HepG2 (cell line): ENCODE results near the gene PTPN14. TPM values are rescaled to one million over a fixed set of nuclear protein-coding genes. Genes with fewer than 3 reads are reported as not detected.

Experiments used
- ARID4A ChIP-seq: sonication (generic); formaldehyde crosslinking; IDR thresholded peaks from 2 replicates; pipeline ENCODE4 v1.5.0; 2020; ENCODE audit warnings: mild to moderate bottlenecking, missing genetic modification reagents, borderline replicate concordance
- ATF7-NPFF ChIP-seq: sonication (generic); formaldehyde crosslinking; IDR thresholded peaks from 2 replicates; pipeline ENCODE4 v1.8.1; 2023; ENCODE audit warnings: mild to moderate bottlenecking, low read depth, missing genetic modification reagents, moderate library complexity
- FOXC1 ChIP-seq: sonication (generic); formaldehyde crosslinking; IDR thresholded peaks from 2 replicates; pipeline ENCODE4 v1.8.0; 2022; ENCODE audit warnings: mild to moderate bottlenecking, missing genetic modification reagents, borderline replicate concordance
- KAT8 ChIP-seq: IDR thresholded peaks from 2 replicates; pipeline ENCODE4 v1.6.1; 2016; ENCODE audit warnings: missing genetic modification reagents, missing compliant biosample characterization
- KLF12 ChIP-seq: sonication (generic); formaldehyde crosslinking; IDR thresholded peaks from 2 replicates; pipeline ENCODE4 v1.4.0; 2020; ENCODE audit warnings: missing genetic modification reagents, borderline replicate concordance
- KMT2A ChIP-seq: sonication (generic); formaldehyde crosslinking; IDR thresholded peaks from 2 replicates; pipeline ENCODE4 v1.4.0; 2020; ENCODE audit warnings: missing genetic modification reagents
- NFKB2 ChIP-seq: sonication (generic); formaldehyde crosslinking; IDR thresholded peaks from 2 replicates; pipeline ENCODE4 v1.4.0; 2020; ENCODE audit warnings: missing genetic modification reagents, borderline replicate concordance
- PHF21A ChIP-seq: sonication (generic); formaldehyde crosslinking; IDR thresholded peaks from 2 replicates; pipeline ENCODE4 v1.5.0; 2020; ENCODE audit warnings: mild to moderate bottlenecking, missing genetic modification reagents
- PHF8 ChIP-seq: sonication (generic); formaldehyde crosslinking; IDR thresholded peaks from 2 replicates; pipeline ENCODE4 v1.5.0; 2020; ENCODE audit warnings: missing genetic modification reagents
- PTBP1 ChIP-seq: fragments of 200-400 bp; formaldehyde crosslinking; IDR thresholded peaks from 2 replicates; pipeline ENCODE4 v1.6.1; 2018; ENCODE audit warnings: low read length, low read depth; ENCODE audit not compliant: poor library complexity, severe bottlenecking
- ZFP82 ChIP-seq: sonication (generic); formaldehyde crosslinking; IDR thresholded peaks from 2 replicates; pipeline ENCODE4 v1.5.1; 2020; ENCODE audit warnings: mild to moderate bottlenecking, missing genetic modification reagents, borderline replicate concordance
- ZNF235 ChIP-seq: sonication (generic); formaldehyde crosslinking; IDR thresholded peaks from 2 replicates; pipeline ENCODE4 v1.8.1; 2023; ENCODE audit warnings: mild to moderate bottlenecking, missing genetic modification reagents, borderline replicate concordance
- ZNF367 ChIP-seq: sonication (generic); formaldehyde crosslinking; IDR thresholded peaks from 2 replicates; pipeline ENCODE4 v1.4.0; 2020; ENCODE audit warnings: missing genetic modification reagents, borderline replicate concordance
- ZNF777 ChIP-seq: sonication (generic); formaldehyde crosslinking; IDR thresholded peaks from 2 replicates; pipeline ENCODE4 v1.4.0; 2020; ENCODE audit warnings: missing genetic modification reagents
- ZSCAN21 ChIP-seq: sonication (generic); formaldehyde crosslinking; IDR thresholded peaks from 2 replicates; pipeline ENCODE4 v1.8.0; 2022; ENCODE audit warnings: mild to moderate bottlenecking, missing genetic modification reagents, moderate library complexity, borderline replicate concordance
- polyA plus RNA-seq, 8 experiments: library from polyadenylated mRNA; depleted of rRNA in 3 of 8; stranded (reverse) in 7 of 8; unstranded in 1 of 8; fragments of >200 nt; fragmentation: Illumina TruSeq in 4 of 8; extraction: Trizol in 4 of 8; gene quantifications; 2 replicates each; pipeline versions ENCODE4 v1.2.1 to v1.2.3, GENCODE V29; 2011 to 2016; ENCODE audit warnings: low read depth in 4 of 8, missing spikeins in 1 of 8, mixed read lengths in 1 of 8; ENCODE audit not compliant: insufficient read depth in 1 of 8
- total RNA-seq, 5 experiments: library from RNA; depleted of rRNA; stranded (reverse); fragments of >200 nt; fragmentation: Illumina TruSeq; extraction: Trizol; gene quantifications; 2 replicates each; pipeline ENCODE4 v1.2.3, GENCODE V29; 2016; ENCODE audit warnings: low read depth in 1 of 5
- TF ChIP-seq, protein P1 (sequence below): sonication (generic); formaldehyde crosslinking; IDR thresholded peaks from 2 replicates; pipeline ENCODE4 v1.4.0; 2020; ENCODE audit warnings: missing genetic modification reagents, borderline replicate concordance
- TF ChIP-seq, protein P2 (sequence below): sonication (generic); formaldehyde crosslinking; IDR thresholded peaks from 2 replicates; pipeline ENCODE4 v1.9.0; 2022; ENCODE audit warnings: low read depth, missing genetic modification reagents
- TF ChIP-seq, protein P3 (sequence below): sonication (generic); formaldehyde crosslinking; IDR thresholded peaks from 2 replicates; pipeline ENCODE4 v1.5.1; 2020; ENCODE audit warnings: missing genetic modification reagents, mild to moderate bottlenecking, borderline replicate concordance

The PTPN14 gene
- total and polyA plus RNA-seq, 2 of the 13 experiments (the other 11 are each of a cell fraction or from before 2014, with no cell fraction given), result 3.9 to 4.7 TPM

- TF ChIP-seq, protein P1, sequence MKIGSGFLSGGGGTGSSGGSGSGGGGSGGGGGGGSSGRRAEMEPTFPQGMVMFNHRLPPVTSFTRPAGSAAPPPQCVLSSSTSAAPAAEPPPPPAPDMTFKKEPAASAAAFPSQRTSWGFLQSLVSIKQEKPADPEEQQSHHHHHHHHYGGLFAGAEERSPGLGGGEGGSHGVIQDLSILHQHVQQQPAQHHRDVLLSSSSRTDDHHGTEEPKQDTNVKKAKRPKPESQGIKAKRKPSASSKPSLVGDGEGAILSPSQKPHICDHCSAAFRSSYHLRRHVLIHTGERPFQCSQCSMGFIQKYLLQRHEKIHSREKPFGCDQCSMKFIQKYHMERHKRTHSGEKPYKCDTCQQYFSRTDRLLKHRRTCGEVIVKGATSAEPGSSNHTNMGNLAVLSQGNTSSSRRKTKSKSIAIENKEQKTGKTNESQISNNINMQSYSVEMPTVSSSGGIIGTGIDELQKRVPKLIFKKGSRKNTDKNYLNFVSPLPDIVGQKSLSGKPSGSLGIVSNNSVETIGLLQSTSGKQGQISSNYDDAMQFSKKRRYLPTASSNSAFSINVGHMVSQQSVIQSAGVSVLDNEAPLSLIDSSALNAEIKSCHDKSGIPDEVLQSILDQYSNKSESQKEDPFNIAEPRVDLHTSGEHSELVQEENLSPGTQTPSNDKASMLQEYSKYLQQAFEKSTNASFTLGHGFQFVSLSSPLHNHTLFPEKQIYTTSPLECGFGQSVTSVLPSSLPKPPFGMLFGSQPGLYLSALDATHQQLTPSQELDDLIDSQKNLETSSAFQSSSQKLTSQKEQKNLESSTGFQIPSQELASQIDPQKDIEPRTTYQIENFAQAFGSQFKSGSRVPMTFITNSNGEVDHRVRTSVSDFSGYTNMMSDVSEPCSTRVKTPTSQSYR (CRISPR knock-in tag), result no peak
- TF ChIP-seq, protein P2, sequence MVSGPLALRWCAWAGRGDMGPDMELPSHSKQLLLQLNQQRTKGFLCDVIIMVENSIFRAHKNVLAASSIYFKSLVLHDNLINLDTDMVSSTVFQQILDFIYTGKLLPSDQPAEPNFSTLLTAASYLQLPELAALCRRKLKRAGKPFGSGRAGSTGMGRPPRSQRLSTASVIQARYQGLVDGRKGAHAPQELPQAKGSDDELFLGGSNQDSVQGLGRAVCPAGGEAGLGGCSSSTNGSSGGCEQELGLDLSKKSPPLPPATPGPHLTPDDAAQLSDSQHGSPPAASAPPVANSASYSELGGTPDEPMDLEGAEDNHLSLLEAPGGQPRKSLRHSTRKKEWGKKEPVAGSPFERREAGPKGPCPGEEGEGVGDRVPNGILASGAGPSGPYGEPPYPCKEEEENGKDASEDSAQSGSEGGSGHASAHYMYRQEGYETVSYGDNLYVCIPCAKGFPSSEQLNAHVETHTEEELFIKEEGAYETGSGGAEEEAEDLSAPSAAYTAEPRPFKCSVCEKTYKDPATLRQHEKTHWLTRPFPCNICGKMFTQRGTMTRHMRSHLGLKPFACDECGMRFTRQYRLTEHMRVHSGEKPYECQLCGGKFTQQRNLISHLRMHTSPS (CRISPR knock-in tag), result peak; percentile 53; the same call in 1 of the 2 replicates
- TF ChIP-seq ARID4A (0 out of 2 replicates have a peak, but pooled peaks have one; percentile 46), ZNF777 (CRISPR knock-in tag) (peak; percentile 79), ZFP82 (CRISPR knock-in tag) (0 out of 2 replicates have a peak, but pooled peaks have one; percentile 27), PHF21A (0 out of 2 replicates have a peak, but pooled peaks have one; percentile 3), NFKB2 (CRISPR knock-in tag) (no peak), ZSCAN21 (CRISPR knock-in tag) (no peak), FOXC1 (CRISPR knock-in tag) (peak; percentile 66; the same call in 1 of the 2 replicates), KAT8 (0 out of 2 replicates have a peak, but pooled peaks have one; percentile 2), ZNF235 (0 out of 2 replicates have a peak, but pooled peaks have one; percentile 28), PHF8 (CRISPR knock-in tag) (peak; percentile 68), KMT2A (CRISPR knock-in tag) (peak; percentile 49; the same call in 1 of the 2 replicates), KLF12 (CRISPR knock-in tag) (0 out of 2 replicates have a peak, but pooled peaks have one; percentile 34), PTBP1 (peak; percentile 63), ZNF367 (CRISPR knock-in tag) (peak; percentile 67; the same call in 1 of the 2 replicates), ATF7-NPFF (CRISPR knock-in tag) (no peak)
- TF ChIP-seq, protein P3, sequence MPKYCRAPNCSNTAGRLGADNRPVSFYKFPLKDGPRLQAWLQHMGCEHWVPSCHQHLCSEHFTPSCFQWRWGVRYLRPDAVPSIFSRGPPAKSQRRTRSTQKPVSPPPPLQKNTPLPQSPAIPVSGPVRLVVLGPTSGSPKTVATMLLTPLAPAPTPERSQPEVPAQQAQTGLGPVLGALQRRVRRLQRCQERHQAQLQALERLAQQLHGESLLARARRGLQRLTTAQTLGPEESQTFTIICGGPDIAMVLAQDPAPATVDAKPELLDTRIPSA, result peak; percentile 52; the same call in 1 of the 2 replicates
Observed at GRCh38 chr1:214550857-214551435, 456 bp downstream of the PTPN14 start (continued).
